ENCODE results near the gene EPHB1. TPM values are rescaled to one million over a fixed set of nuclear protein-coding genes. Genes with fewer than 3 reads are reported as not detected.

Gene EPHB1
- total and polyA plus RNA-seq, 4 donors = 0.23 to 1.7 (median 0.52) TPM

DNA sequence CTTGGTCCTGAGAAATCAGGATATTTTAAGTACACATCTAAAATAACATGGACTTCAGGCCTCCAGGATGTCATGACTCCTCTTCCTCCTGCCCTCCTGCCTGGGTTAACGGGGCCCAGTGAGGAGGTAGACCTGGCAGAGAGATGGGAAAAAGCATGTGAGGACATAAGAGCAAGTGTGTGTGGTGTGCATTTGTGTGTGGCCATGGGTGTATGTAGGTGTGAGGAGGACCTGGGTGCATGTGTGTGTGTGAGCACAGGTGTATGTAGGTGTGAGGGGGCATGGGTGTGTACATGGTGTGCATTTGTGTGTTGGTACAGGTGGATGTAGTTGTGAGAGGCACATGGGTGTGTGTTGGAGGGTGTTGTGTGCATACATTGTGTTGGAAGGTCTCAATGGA is 105.4 kb downstream of the EPHB1 start:
- WGBS = 86% methylated on average over 1 of the region's 1 CpG
- H3K4me1 ChIP-seq (ENCODE audit: control insufficient read depth in 4 of 4, insufficient read depth in 4 of 4, low read length in 3 of 4) = no peaks in the 10 kb centered on the region

DNA sequence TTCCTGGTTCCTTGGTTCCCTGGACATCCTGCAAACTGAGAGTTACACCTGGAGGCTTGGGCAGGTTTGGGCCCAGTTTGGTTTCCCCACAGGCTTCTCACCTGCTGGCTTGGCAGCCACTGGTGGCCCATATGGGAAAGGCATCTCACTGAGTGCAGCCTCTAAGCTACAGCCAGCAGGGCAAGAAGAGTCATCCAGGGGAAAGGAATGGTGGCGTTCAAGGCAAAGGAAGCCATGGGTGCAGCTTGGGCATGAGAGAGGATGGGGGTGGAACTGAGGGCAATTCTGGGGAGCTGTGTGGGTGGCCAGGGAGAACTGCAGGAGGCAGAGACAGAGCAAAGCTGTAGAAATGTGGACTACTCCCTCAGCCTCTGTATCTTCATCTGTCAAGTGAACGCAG is 106.4 kb downstream of the EPHB1 start:
- 87% methylated on average over 2 of the region's 2 CpGs for whole genome bisulfite sequencing
- Histone ChIP-seq H3K27me3 (ENCODE audit: control insufficient read depth in 4 of 4, insufficient read depth in 4 of 4, low read length in 3 of 4) (no peaks in the 10 kb centered on the region), H3K36me3 (ENCODE audit: control insufficient read depth in 4 of 4, insufficient read depth in 3 of 4, low read depth in 1 of 4, low read length in 3 of 4) (no peaks in the 10 kb centered on the region), H3K27ac (ENCODE audit: low read depth in 1 of 2, low read length in 2 of 2) (no peak overlapping the region), H3K4me1 (ENCODE audit: control insufficient read depth in 4 of 4, insufficient read depth in 4 of 4, low read length in 3 of 4) (no peaks in the 10 kb centered on the region), H3K9me3 (ENCODE audit: control insufficient read depth in 4 of 4, low read length in 3 of 4) (no peaks in the 10 kb centered on the region), H3K9ac (ENCODE audit: low read depth in 1 of 2, low read length in 2 of 2) (no peak overlapping the region), H3K4me3 (ENCODE audit: low read depth in 1 of 3, low read length in 3 of 3) (no peak overlapping the region)
- no peak for DNase-seq (ENCODE audit: low spot score)
- TF ChIP-seq SP1 (IDR thresholded peaks at IDR 0.05) = no peak
- TF ChIP-seq, protein P1, sequence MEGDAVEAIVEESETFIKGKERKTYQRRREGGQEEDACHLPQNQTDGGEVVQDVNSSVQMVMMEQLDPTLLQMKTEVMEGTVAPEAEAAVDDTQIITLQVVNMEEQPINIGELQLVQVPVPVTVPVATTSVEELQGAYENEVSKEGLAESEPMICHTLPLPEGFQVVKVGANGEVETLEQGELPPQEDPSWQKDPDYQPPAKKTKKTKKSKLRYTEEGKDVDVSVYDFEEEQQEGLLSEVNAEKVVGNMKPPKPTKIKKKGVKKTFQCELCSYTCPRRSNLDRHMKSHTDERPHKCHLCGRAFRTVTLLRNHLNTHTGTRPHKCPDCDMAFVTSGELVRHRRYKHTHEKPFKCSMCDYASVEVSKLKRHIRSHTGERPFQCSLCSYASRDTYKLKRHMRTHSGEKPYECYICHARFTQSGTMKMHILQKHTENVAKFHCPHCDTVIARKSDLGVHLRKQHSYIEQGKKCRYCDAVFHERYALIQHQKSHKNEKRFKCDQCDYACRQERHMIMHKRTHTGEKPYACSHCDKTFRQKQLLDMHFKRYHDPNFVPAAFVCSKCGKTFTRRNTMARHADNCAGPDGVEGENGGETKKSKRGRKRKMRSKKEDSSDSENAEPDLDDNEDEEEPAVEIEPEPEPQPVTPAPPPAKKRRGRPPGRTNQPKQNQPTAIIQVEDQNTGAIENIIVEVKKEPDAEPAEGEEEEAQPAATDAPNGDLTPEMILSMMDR (IDR thresholded peaks at IDR 0.05; ENCODE audit: low read depth, low read length, missing input control) = no peak
- no peak for TF ChIP-seq NR2F2 (IDR thresholded peaks at IDR 0.05)
- no peak for TF ChIP-seq RXRA (IDR thresholded peaks at IDR 0.05)
- no peak for TF ChIP-seq FOXA1 (IDR thresholded peaks at IDR 0.05)
- TF ChIP-seq FOXA2 (IDR thresholded peaks at IDR 0.05) = no peak
- TF ChIP-seq RAD21 (IDR thresholded peaks at IDR 0.05) = no peak
- TF ChIP-seq YY1 (IDR thresholded peaks at IDR 0.05) = no peak

More for the DNA sequence above, 105.4 kb downstream of the EPHB1 start:
- TF ChIP-seq ATF3 (IDR thresholded peaks at IDR 0.05) (no peak), RXRA (IDR thresholded peaks at IDR 0.05) (no peak), HNF4A (conservative IDR thresholded peaks at IDR 0.05) (no peak), ZBTB33 (IDR thresholded peaks at IDR 0.05) (no peak), FOXA2 (IDR thresholded peaks at IDR 0.05) (no peak), HNF4G (IDR thresholded peaks at IDR 0.05) (no peak), RAD21 (IDR thresholded peaks at IDR 0.05) (no peak), FOXA1 (IDR thresholded peaks at IDR 0.05) (no peak)
- TF ChIP-seq, protein P1 (IDR thresholded peaks at IDR 0.05; ENCODE audit: low read depth, low read length, missing input control) = no peak
- Histone ChIP-seq H3K27ac (ENCODE audit: low read depth in 1 of 2, low read length in 2 of 2) (no peak overlapping the region), H3K9me3 (ENCODE audit: control insufficient read depth in 4 of 4, low read length in 3 of 4) (no peaks in the 10 kb centered on the region), H3K36me3 (ENCODE audit: control insufficient read depth in 4 of 4, insufficient read depth in 3 of 4, low read depth in 1 of 4, low read length in 3 of 4) (no peaks in the 10 kb centered on the region), H3K9ac (ENCODE audit: low read depth in 1 of 2, low read length in 2 of 2) (no peak overlapping the region), H3K27me3 (ENCODE audit: control insufficient read depth in 4 of 4, insufficient read depth in 4 of 4, low read length in 3 of 4) (no peaks in the 10 kb centered on the region), H3K4me3 (ENCODE audit: low read depth in 1 of 3, low read length in 3 of 3) (no peak overlapping the region)
- DNase-seq (ENCODE audit: low spot score) = no peak

GRCh38 chr3:134903837-134904236 is 108.8 kb downstream of the EPHB1 start:
- no peaks in the 10 kb centered on the region for H3K4me1 ChIP-seq (ENCODE audit: control insufficient read depth in 4 of 4, insufficient read depth in 4 of 4, low read length in 3 of 4)
- H3K27ac ChIP-seq (ENCODE audit: low read depth in 1 of 2, low read length in 2 of 2) = no peak overlapping the region
- no peaks in the 10 kb centered on the region for H3K9me3 ChIP-seq (ENCODE audit: control insufficient read depth in 4 of 4, low read length in 3 of 4)
- H3K9ac ChIP-seq (ENCODE audit: low read depth in 1 of 2, low read length in 2 of 2) = no peak overlapping the region
- 75% methylated on average over 4 of the region's 4 CpGs for WGBS
- no peak overlapping the region for H3K4me3 ChIP-seq (ENCODE audit: low read depth in 1 of 3, low read length in 3 of 3)
- H3K36me3 ChIP-seq (ENCODE audit: control insufficient read depth in 4 of 4, insufficient read depth in 3 of 4, low read depth in 1 of 4, low read length in 3 of 4) = no peaks in the 10 kb centered on the region
- no peaks in the 10 kb centered on the region for H3K27me3 ChIP-seq (ENCODE audit: control insufficient read depth in 4 of 4, insufficient read depth in 4 of 4, low read length in 3 of 4)
- TF ChIP-seq HNF4A (conservative IDR thresholded peaks at IDR 0.05) (no peak), ZBTB33 (IDR thresholded peaks at IDR 0.05) (no peak), MAX (IDR thresholded peaks at IDR 0.05) (no peak), FOXA1 (IDR thresholded peaks at IDR 0.05) (no peak), EGR1 (IDR thresholded peaks at IDR 0.05; ENCODE audit: low read depth in 2 of 2) (no peak), GABPA (IDR thresholded peaks at IDR 0.05 in 1 of 2, conservative IDR thresholded peaks at IDR 0.05 in 1 of 2) (no peak), ATF3 (IDR thresholded peaks at IDR 0.05) (no peak), RXRA (IDR thresholded peaks at IDR 0.05) (no peak)
- TF ChIP-seq, protein P1 (IDR thresholded peaks at IDR 0.05; ENCODE audit: low read depth, low read length, missing input control) = no peak
- DNase-seq (ENCODE audit: low spot score) = no peak
